HAP-1 (cell line): ENCODE results near the gene ABCA9.
"Not testable (repeated sequence)": the region's sequence is repeated elsewhere in the genome, so short reads cannot be mapped to it uniquely, and the experiment has no call there.

Experiments
- DNase-seq, 2 experiments: peaks; one replicate each; pipeline ENCODE4 v3.0.0-alpha.2; 2016 to 2020; ENCODE audit warnings: low spot score in 2 of 2
- H3K27me3 ChIP-seq: fragments of 250-450 bp; sonication (Bioruptor Pico); 2 replicates; pipeline ENCODE4 v1.5.1; 2020; ENCODE audit warnings: low read depth, mild to moderate bottlenecking, moderate library complexity
- H3K36me3 ChIP-seq: fragments of 250-450 bp; sonication (Bioruptor Pico); replicated peaks from 2 replicates; pipeline ENCODE4 v1.5.1; 2020; ENCODE audit warnings: mild to moderate bottlenecking
- H3K4me1 ChIP-seq: fragments of 250-450 bp; sonication (Bioruptor Pico); 2 replicates; pipeline ENCODE4 v1.5.1; 2020; ENCODE audit warnings: mild to moderate bottlenecking
- H3K4me3 ChIP-seq: fragments of 250-450 bp; sonication (Bioruptor Pico); 2 replicates; pipeline ENCODE4 v1.5.1; 2020; ENCODE audit warnings: mild to moderate bottlenecking, moderate library complexity
- H3K9me3 ChIP-seq: fragments of 250-450 bp; sonication (Bioruptor Pico); 2 replicates; pipeline ENCODE4 v1.5.1; 2020; ENCODE audit warnings: mild to moderate bottlenecking, moderate library complexity
- in situ Hi-C: fragments of 300-500 bp; cut with MboI; formaldehyde crosslinking; loops from 3 replicates; pipeline ENCODE4 v1.14.3; 2020; ENCODE audit warnings: low sequenced_read_pairs, inconsistent platforms, mixed read lengths

The ABCA9 gene

DNA sequence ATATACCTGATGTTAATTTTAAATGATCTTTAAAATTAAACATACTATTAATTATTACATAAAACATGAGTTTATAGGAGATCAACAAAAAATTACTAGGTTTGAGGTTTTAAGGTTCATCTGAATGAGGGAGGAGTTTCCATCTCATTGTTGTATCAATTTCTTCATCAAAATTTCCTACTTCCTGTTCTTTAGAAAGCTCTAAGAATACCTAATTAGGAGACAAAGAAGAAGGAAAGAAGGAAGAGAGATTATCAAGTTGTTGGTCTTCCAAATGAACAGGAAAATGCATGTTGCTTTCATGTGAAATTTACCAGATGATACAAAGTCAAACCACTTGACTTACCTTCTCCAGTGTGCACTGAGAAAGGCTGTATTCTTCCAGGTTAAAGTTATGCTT, 18.1 kb upstream of the ABCA9 start:
- H3K9me3 ChIP-seq, result no peaks in the 10 kb centered on the region
- no peaks in the 10 kb centered on the region for H3K36me3 ChIP-seq
- H3K4me3 ChIP-seq, result no peak overlapping the region
- no peaks in the 10 kb centered on the region for H3K4me1 ChIP-seq
- H3K27me3 ChIP-seq, result no peaks in the 10 kb centered on the region
- in situ Hi-C loops, result no loop called here
- no peak for DNase-seq

GRCh38 chr17:69075823-69076222, 15.1 kb upstream of the ABCA9 start:
- Histone ChIP-seq H3K9me3 (no peaks in the 10 kb centered on the region), H3K4me1 (no peaks in the 10 kb centered on the region), H3K4me3 (no peak overlapping the region), H3K36me3 (no peaks in the 10 kb centered on the region), H3K27me3 (no peaks in the 10 kb centered on the region)
- in situ Hi-C loops, result no loop called here
- no peak for DNase-seq

DNA sequence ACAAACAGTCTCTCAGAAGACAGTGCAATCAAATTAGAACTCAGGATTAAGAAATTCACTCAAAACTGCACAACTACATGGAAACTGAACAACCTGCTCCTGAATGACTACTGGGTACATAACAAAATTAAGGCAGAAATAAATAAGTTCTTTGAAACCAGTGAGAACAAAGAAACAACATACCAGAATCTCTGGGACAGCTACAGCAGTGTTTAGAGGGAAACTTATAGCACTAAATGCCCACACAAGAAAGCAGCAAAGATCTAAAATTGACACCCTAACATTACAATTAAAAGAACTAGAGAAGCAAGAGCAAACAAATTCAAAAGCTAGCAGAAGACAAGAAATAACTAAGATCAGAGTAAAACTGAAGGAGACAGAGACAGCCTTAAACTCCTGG, 12.7 kb upstream of the ABCA9 start:
- H3K9me3 ChIP-seq, H3K4me3 ChIP-seq, H3K4me1 ChIP-seq, DNase-seq, H3K27me3 ChIP-seq, H3K36me3 ChIP-seq, in situ Hi-C loops: not testable (repeated sequence)

DNA sequence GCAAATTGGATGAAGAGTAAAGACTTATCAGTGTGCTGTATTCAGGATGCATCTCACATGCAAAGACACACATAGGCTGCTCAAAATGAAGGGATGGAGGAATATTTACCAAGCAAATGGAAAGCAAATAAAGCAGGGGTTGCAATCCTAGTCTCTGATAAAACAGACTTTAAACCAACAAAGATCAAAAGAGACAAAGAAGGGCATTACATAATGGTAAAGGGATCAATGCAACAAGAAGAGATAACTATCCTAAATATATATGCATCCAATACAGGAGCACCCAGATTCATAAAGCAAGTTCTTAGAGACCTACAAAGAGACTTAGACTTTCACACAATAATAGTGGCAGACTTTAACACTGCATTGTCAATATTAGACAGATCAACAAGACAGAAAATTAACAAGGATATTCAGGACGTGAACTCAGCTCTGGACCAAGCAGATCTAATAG, 12.1 kb upstream of the ABCA9 start:
- H3K4me1 ChIP-seq, H3K9me3 ChIP-seq, in situ Hi-C loops, H3K36me3 ChIP-seq, DNase-seq, H3K27me3 ChIP-seq, H3K4me3 ChIP-seq: not testable (repeated sequence)

- not testable (repeated sequence) for DNase-seq
Observed at GRCh38 chr17:69071233-69071586, 10.5 kb upstream of the ABCA9 start.

GRCh38 chr17:69070378-69071232, 9.9 kb upstream of the ABCA9 start:
- in situ Hi-C loops, H3K36me3 ChIP-seq, H3K4me3 ChIP-seq, H3K9me3 ChIP-seq, DNase-seq, H3K4me1 ChIP-seq, H3K27me3 ChIP-seq: not testable (repeated sequence)

More at GRCh38 chr17:69071233-69071586, 10.5 kb upstream of the ABCA9 start:
- H3K4me1 ChIP-seq, H3K4me3 ChIP-seq, H3K27me3 ChIP-seq, H3K9me3 ChIP-seq, H3K36me3 ChIP-seq, in situ Hi-C loops: not testable (repeated sequence)

GRCh38 chr17:69069226-69069750, 8.6 kb upstream of the ABCA9 start:
- Histone ChIP-seq H3K9me3 (no peaks in the 10 kb centered on the region), H3K4me1 (no peaks in the 10 kb centered on the region), H3K4me3 (no peak overlapping the region), H3K36me3 (no peaks in the 10 kb centered on the region), H3K27me3 (no peaks in the 10 kb centered on the region)
- in situ Hi-C loops, result no loop called here
- DNase-seq, result no peak

GRCh38 chr17:69067274-69068047, 6.7 kb upstream of the ABCA9 start:
- Histone ChIP-seq H3K9me3 (no peaks in the 10 kb centered on the region), H3K4me3 (no peak overlapping the region), H3K4me1 (no peaks in the 10 kb centered on the region), H3K27me3 (no peaks in the 10 kb centered on the region), H3K36me3 (no peaks in the 10 kb centered on the region)
- DNase-seq, result no peak
- in situ Hi-C loops, result no loop called here

GRCh38 chr17:69066482-69066881, 5.8 kb upstream of the ABCA9 start:
- in situ Hi-C loops, result no loop called here
- no peaks in the 10 kb centered on the region for H3K36me3 ChIP-seq
- no peak for DNase-seq

GRCh38 chr17:69065113-69065512, 4.4 kb upstream of the ABCA9 start:
- Histone ChIP-seq H3K9me3 (no peaks in the 10 kb centered on the region), H3K27me3 (no peaks in the 10 kb centered on the region), H3K36me3 (no peaks in the 10 kb centered on the region), H3K4me3 (no peak overlapping the region), H3K4me1 (no peaks in the 10 kb centered on the region)
- no peak for DNase-seq
- in situ Hi-C loops, result no loop called here

More at GRCh38 chr17:69066482-69066881, 5.8 kb upstream of the ABCA9 start:
- H3K27me3 ChIP-seq, result no peaks in the 10 kb centered on the region
- no peaks in the 10 kb centered on the region for H3K4me1 ChIP-seq
- no peaks in the 10 kb centered on the region for H3K9me3 ChIP-seq
- H3K4me3 ChIP-seq, result no peak overlapping the region

DNA sequence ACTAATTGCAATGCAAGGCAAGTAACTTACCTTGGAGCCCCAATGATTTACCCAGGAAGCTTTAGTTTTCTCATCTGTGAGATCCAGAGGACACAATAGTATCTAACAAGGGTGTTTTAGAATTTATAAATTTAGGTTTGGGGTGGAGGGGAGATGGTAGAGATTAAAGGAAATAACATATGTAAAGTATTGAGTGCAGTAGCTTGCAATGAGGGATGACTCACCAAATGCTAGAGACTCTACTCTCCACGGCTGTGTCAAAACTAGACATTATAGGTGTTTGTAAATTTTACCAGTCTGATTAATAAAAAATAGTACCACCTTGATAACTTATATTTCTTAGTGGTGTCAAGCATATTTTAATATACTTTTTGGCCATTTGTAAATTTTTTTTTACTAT, 3.7 kb upstream of the ABCA9 start:
- no peak overlapping the region for H3K4me3 ChIP-seq
- no peaks in the 10 kb centered on the region for H3K4me1 ChIP-seq
- H3K36me3 ChIP-seq, result no peaks in the 10 kb centered on the region
- H3K9me3 ChIP-seq, result no peaks in the 10 kb centered on the region
- no peak for DNase-seq
- H3K27me3 ChIP-seq, result no peaks in the 10 kb centered on the region
- in situ Hi-C loops, result no loop called here

DNA sequence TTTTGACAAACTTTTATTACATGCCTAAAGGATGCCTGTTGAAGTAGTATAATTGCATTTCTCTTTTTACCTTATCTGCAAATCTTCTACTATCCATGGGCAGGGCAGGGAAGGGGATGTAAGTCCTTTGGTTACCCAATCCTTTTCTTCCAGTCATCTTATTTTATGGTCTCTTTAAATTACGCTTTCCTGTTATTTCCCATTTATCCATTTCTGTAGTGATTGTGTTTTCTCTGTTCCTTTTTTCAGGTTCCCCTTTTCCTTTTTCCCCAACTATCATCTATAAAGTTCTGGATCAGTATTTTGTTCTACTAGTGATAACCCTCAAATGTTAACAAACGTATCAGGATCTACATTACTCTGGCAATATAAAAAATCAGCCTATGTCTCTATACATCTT, 3.3 kb upstream of the ABCA9 start:
- no peaks in the 10 kb centered on the region for H3K4me1 ChIP-seq
- H3K27me3 ChIP-seq, result no peaks in the 10 kb centered on the region
- no peak overlapping the region for H3K4me3 ChIP-seq
- H3K9me3 ChIP-seq, result no peaks in the 10 kb centered on the region
- DNase-seq, result no peak
- in situ Hi-C loops, result no loop called here
- no peaks in the 10 kb centered on the region for H3K36me3 ChIP-seq

DNA sequence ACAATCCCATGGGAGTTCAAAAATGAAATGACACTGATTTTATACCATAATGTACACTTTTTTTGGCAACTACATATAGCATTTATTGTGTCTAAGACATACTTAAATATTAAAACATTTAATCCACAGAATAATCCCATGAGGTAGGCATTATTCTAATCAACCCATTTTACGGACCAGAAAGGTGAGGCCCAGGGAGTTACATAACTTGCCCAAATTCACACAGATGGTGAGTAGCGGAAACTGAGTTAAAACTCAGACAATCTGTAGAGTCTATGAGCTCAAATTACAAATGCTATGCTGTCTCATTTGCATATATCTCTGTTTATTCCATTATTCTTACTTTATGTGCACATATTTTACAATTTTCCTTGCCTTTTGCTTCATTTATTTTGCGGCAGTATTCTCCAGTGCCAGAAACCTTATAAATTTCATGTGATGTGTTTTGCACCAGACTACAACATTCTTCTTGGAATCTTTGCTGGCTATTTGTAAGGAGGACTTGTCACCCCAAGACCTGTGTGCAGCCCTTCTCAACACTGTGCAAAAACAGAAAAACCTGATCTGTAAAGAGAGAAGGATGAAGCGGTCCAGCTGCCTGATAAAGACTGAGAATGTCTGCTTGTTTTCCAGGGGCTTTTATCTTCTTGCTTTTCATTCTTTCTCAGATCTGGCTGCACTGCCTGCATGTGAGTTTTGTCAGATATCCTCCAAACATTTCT, 2.3 kb upstream of the ABCA9 start:
- no peak for DNase-seq
- H3K27me3 ChIP-seq, result no peaks in the 10 kb centered on the region
- H3K9me3 ChIP-seq, result no peaks in the 10 kb centered on the region
- H3K4me3 ChIP-seq, result no peak overlapping the region
- in situ Hi-C loops, result no loop called here
- no peaks in the 10 kb centered on the region for H3K36me3 ChIP-seq
- no peaks in the 10 kb centered on the region for H3K4me1 ChIP-seq
